NCI-H2029 (cell line): ENCODE data around the gene POMT2.

Source experiments
- DNase-seq: peaks from one replicate; lab custom pipeline; 2025; lab: John Stamatoyannopoulos, UW

POMT2 gene

GRCh38 chr14:77267937-77268699 lies 52.6 kb downstream of the POMT2 start:
- DNase-seq, result no peak

GRCh38 chr14:77266336-77266735 lies 54.3 kb downstream of the POMT2 start:
- DNase-seq, result no peak

- no peak for DNase-seq
These were observed 54.9 kb downstream of the POMT2 start for GRCh38 chr14:77265561-77266335.

GRCh38 chr14:77265187-77265515 lies 55.5 kb downstream of the POMT2 start:
- no peak for DNase-seq

DNA sequence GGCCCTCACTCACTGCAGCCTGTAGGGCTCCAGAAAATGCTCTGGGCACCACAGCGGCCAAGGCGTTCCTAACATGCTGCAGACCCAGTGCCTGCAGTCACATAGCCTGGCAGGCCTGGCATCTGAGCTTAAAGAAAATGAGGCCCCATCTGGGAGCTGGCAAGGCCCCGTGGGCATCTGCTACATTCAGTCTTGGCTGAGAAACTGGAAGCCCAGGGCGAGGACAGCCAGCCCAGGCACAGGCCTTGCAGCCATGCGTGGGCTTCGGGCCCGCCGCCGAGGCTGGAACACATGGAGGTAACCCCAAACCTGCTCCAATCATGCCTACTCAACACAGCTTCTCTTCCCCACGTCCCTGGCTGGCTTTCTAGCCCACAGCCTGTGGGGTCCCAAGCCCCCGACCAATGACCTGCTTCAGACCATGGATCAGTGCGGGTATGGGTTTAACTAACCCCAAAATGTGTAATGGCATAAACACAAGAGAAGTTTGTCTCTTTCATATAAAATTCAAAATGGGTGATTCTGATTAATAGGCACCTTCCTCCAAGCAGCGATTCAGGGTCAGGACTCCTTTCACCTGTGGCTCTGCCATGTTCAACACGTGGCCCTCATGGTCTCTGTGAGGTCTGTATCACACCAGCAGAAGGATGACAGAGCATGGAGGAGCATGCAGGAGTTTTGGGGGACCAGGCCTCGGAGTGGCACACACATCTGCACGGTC lies 56.1 kb downstream of the POMT2 start:
- DNase-seq, result no peak

DNA sequence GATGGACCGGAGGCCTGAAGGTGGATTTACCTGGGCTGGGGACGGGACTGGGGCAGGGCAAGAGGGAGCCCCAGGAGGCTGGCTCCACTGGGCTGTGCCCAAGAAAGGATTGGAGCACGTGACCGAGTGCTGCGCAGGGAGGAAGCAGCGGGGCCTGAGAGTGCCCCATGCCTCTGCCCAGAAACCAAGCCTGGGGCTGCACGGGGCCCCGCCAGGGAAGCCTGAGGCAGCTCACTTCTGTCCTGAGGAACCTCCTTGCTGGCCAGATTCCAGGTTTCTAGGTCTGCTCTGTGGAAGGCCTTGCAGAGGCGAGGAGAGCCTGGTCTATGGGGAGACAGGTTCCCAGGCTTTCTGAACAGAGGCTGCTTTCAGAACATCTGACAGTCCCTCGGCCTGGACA lies 60.1 kb downstream of the POMT2 start:
- no peak for DNase-seq

GRCh38 chr14:77260199-77260598 lies 60.5 kb downstream of the POMT2 start:
- DNase-seq, result no peak

- DNase-seq, result no peak
These were observed 61.5 kb downstream of the POMT2 start for GRCh38 chr14:77259025-77259715.

DNA sequence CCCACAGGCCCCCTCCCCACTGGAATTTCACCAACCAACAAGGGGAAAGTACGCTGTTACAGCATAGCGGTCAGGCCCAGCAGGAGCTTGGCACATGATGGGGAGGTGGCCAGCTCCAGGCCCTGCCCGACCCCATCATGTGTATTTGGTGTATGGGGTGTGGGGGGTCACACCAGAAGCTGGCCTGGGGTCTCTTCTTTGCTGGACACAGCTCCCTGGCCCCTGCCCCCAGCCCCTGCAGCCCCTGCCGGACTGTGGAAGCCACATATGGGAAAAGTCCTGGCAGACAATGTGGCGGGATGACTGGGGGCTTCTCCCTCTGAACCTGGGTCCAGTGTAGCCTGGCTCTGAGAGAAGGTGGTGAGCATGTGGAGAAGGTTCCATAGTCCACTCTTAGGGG lies 62.1 kb downstream of the POMT2 start:
- DNase-seq, result no peak

- no peak for DNase-seq
These were observed 63.0 kb downstream of the POMT2 start for GRCh38 chr14:77257700-77258099.

- no peak for DNase-seq
These were observed 64.0 kb downstream of the POMT2 start for GRCh38 chr14:77256694-77257093.

DNA sequence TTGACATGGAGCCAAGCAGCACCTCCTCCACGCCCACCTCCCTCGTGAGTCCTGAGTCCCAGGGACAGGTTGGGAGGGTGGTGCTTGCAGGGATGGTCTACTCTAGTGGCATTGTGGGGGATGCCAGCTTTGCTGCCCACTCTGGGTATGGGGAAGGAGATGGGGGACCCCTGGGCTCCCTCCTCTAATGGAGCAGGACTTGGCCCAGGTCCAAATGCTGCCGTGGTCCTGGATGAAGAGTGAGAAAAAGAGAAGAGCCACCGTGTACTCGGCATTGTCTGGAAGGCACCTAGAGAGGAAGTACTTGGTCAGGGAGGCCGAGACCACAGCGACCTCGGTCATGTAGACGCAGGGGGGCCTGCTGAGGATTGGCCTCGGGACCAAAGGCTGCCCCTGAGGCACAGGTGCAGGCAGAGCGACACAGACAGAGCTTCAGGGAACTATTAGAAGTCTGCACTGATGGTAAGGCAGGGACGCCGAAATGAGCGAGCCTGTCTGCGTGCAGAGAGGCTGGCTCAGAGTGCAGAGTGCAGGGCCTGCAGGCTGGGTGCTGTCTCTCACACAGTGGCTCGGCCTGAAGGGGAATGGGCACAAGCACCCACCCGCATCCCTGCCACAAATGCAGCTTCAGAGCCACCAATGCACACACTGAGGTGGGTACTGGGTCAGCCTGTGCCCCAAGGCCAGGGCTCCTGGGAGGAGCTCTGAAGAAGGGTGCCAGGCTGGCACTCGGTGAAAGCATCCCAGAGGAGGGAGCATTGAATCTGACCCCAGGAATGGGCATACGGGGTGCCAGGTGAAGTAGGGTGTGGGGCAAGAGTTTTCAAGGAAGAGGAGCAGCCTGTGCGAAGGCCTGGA lies 67.1 kb downstream of the POMT2 start:
- no peak for DNase-seq

- no peak for DNase-seq
These were observed 68.8 kb downstream of the POMT2 start for GRCh38 chr14:77251870-77252269.

GRCh38 chr14:77250927-77251326 lies 69.8 kb downstream of the POMT2 start:
- DNase-seq, result no peak

DNA sequence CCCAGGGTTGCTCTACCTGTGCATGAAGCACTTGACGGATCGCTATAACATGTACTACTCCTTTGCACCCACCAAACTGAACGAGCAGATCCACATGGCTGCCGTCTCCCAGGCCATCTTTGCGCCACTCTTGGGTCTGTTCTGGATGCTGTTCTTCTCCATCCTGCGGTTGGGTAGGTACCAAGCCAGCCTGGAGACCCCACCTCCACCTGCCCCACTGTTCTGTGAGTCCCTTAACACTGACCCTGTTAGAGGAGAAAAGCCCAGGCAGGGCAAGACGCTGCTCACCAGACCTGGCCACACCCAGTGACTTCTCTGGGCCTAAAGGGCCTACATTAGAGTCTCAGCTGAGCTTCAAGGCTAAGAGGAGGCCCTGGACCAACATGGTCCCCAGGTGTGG lies 71.4 kb downstream of the POMT2 start:
- DNase-seq, result no peak

DNA sequence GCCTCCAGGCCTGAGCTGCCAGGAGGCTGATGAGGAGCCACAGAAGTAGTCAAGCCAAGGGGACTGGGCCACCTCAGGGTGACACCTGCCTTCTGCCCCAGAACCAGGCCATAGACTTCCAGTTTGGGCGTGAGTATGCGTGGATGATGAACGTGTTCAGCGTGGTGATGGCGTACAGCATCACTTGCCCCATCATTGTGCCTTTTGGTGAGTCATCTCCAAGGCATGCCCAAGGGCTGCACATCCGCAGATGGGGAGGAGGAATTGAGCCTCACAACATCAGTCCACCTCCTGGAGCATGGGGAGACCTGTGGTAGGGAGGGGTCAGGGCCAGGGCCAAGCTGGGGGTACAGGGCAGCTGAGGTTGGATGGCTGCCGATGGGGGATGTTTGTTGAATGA lies 72.0 kb downstream of the POMT2 start:
- no peak for DNase-seq

DNA sequence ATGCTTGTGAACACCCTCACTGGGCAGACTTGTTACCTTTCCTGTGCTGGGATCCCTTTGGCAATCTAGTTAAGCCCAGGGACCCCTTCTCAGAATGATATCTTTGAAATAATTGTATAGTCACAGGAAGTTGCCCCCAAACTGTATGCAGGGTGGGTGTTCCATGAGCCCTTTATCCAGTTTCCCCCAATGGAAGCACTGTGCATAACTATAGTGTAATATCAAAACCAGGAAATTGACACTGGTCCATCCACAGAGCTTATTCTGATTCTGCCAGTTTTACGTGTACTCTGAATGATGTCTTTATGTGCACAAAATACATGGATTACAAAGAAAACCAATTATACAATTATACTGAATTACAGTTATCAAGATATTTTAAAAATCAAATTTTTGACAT lies 73.9 kb downstream of the POMT2 start:
- DNase-seq, result no peak

DNA sequence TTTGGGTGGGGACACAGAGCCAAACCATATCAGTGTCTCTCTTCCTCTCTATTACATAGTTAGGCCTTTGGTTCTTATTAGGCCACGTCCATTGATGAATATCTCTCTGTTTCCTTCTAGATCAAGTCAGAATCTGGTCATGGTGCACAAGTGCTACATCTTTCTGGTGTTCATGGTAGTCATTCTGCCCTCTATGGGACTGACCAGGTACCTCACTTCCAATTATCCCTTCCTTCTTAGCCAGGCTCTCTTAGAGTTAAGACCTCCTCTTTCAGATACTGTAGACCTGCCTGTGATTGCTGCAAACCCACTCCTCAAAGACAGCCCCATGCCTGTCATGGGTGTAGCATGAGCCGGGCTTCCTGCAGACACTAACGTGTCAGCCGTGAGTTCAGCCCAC lies 74.9 kb downstream of the POMT2 start:
- no peak for DNase-seq

GRCh38 chr14:77243853-77244252 lies 76.8 kb downstream of the POMT2 start:
- no peak for DNase-seq

GRCh38 chr14:77242752-77243151 lies 77.9 kb downstream of the POMT2 start:
- no peak for DNase-seq

GRCh38 chr14:77241955-77242354 lies 78.7 kb downstream of the POMT2 start:
- DNase-seq, result no peak
